ENCODE measurements around the gene HIVEP3. TPM values are rescaled to one million over a fixed set of nuclear protein-coding genes. Genes with fewer than 3 reads are reported as not detected.
A peak's percentile ranks its signal among the peaks of the same experiment; 100 is the strongest.

The HIVEP3 gene
- total RNA-seq, 1 experiment from 2014 or later = not detected

DNA sequence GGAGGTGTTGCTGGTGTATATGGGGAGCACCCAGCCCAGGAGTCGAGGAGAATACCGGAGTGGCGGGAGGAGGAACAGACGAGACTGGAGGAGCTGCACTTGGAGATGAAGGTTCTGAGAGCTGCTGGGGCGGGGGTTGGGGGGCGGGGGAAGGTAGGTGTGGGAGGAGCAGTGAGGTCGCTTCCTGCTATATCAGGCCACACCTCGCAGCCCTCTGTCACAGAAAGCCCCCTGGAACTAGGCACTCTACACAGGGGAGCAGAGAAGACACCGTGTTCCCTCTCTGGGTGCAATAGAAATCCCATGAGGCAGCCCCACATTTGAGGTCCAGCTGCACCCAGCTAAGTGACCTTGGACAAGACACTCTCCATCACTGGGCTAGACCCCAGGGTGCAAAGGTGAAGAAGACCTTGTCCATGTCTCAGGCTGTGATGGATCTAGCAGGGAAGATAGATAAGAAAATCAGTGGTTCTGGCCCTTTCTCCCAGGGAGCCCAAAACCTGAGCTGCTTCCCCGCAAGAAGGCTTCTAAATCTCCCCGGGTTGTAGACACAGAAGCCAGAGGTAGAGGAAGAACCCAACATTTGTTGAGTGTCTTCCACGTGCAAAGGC lies 278.5 kb downstream of the HIVEP3 start:
- H3K4me3 ChIP-seq = no peak overlapping the region
- no peaks in the 10 kb centered on the region for H3K27me3 ChIP-seq
- H3K9me3 ChIP-seq = no peaks in the 10 kb centered on the region
- no peaks in the 10 kb centered on the region for H3K36me3 ChIP-seq
- no peak for DNase-seq

GRCh38 chr1:41639332-41639936 lies 279.3 kb downstream of the HIVEP3 start:
- no peaks in the 10 kb centered on the region for H3K27me3 ChIP-seq
- no peaks in the 10 kb centered on the region for H3K9me3 ChIP-seq
- peak; percentile 82 for DNase-seq
- H3K4me3 ChIP-seq = no peak overlapping the region
- H3K36me3 ChIP-seq = no peaks in the 10 kb centered on the region

GRCh38 chr1:41638086-41639024 lies 280.4 kb downstream of the HIVEP3 start:
- Histone ChIP-seq H3K9me3 (no peaks in the 10 kb centered on the region), H3K27me3 (no peaks in the 10 kb centered on the region), H3K4me3 (no peak overlapping the region), H3K36me3 (no peaks in the 10 kb centered on the region)
- DNase-seq = no peak

- no peaks in the 10 kb centered on the region for H3K36me3 ChIP-seq
- H3K9me3 ChIP-seq = no peaks in the 10 kb centered on the region
- no peak overlapping the region for H3K4me3 ChIP-seq
- DNase-seq = no peak
- no peaks in the 10 kb centered on the region for H3K27me3 ChIP-seq
Measured at GRCh38 chr1:41637367-41637766, 281.4 kb downstream of the HIVEP3 start.

GRCh38 chr1:41633764-41634163 lies 285.0 kb downstream of the HIVEP3 start:
- H3K36me3 ChIP-seq = no peaks in the 10 kb centered on the region
- no peaks in the 10 kb centered on the region for H3K9me3 ChIP-seq
- DNase-seq = no peak
- H3K27me3 ChIP-seq = no peaks in the 10 kb centered on the region
- no peak overlapping the region for H3K4me3 ChIP-seq

DNA sequence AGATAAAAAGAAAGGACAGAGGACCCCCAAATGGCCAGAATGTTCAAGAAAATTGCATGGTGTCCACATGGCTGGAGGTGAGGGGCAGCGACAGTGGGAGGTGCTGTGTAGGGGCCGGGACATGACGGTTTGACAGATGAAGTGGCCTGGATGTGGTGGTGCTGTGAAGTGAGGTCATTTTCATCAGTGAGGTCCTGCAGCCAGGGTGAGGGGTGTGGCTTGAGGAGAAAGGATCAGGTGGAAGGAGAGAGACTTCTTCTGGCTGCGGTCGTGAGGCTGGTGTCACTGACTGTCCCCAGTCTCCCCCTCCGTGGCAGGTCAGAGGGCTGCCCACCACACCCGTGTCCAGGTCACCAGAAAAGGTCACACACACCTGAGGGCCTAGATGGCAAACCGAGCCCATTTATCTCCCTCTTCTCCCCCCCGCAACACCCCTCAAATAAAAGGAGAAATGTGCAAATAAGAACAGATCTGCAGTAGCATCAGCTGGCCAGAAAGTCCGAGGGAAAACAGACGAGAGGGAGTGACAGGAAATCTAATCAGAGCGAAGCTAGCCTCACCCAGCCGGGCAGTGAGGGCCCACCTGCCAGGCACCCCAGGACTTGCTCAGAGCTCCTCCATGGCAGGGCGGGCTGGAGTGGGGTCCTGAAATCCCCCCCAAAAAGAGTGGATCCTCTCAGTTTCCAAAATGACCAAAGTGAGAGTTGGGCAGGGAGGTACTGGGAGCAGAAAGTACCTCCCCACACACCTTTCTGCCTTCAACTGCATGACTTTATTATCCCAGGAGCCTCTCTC lies 285.7 kb downstream of the HIVEP3 start:
- DNase-seq = no peak
- Histone ChIP-seq H3K4me3 (no peak overlapping the region), H3K27me3 (no peaks in the 10 kb centered on the region), H3K9me3 (no peaks in the 10 kb centered on the region), H3K36me3 (no peaks in the 10 kb centered on the region)

DNA sequence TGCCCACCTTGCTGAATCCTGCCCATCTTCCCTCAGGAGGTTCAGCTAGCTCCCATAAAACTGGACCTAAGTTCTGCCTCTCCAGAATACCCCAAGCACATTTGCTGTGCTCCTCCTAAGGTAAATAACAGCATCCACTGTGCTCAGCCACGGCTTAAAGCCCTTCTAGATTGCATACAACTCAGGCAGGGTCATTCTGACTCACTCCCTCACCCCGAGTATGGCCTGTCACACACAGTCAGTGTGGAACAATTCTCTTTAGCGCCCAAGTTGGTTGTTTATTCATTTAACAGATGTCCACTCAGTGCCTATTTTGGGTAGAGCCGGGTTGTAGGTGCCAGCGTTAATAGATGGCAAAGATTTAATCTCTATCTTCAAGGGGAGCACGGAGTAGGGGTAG lies 286.8 kb downstream of the HIVEP3 start:
- H3K4me3 ChIP-seq = no peak overlapping the region
- no peaks in the 10 kb centered on the region for H3K36me3 ChIP-seq
- no peaks in the 10 kb centered on the region for H3K27me3 ChIP-seq
- H3K9me3 ChIP-seq = no peaks in the 10 kb centered on the region
- DNase-seq = peak; percentile 30

DNA sequence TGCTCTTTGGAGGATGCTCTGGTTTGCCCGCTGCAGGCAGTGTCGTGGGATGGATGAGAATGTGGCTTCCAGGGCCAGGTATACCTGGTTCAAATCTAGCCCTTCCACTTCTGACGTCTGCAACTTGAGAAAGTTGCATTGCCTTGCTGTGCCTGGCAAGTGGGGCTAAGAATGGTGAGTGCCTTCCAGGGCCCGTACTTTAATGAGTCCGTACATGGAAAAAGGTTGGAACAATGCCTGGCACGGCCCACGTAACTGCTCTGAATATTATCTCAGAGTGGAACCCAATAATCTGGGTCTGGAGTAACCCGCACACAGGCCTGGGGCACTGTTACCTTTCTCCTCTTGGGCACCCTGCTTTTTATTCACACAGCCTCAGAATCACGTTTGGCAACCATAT lies 287.6 kb downstream of the HIVEP3 start:
- no peak overlapping the region for H3K4me3 ChIP-seq
- DNase-seq = no peak

DNA sequence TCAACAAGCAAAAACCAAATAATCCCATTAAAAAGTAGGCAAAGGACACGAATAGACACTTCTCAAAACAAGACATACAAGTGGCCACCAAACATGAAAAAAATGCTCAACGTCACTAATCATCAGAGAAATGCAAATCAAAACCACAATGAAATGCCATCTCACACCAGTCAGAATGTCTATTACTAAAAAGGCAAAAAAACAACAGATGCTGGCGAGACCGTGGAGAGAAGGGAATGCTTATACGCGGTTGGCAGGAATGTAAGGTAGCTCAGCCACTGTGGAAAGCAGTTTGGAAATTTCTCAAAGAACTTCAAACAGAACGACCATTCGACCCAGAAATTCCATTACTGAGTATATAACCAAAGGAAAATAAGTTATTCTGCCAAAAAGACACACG lies 289.2 kb downstream of the HIVEP3 start:
- no peaks in the 10 kb centered on the region for H3K9me3 ChIP-seq
- H3K36me3 ChIP-seq = no peaks in the 10 kb centered on the region
- no peak overlapping the region for H3K4me3 ChIP-seq
- no peak for DNase-seq
- no peaks in the 10 kb centered on the region for H3K27me3 ChIP-seq

More for the DNA sequence above, 287.6 kb downstream of the HIVEP3 start:
- no peaks in the 10 kb centered on the region for H3K36me3 ChIP-seq
- no peaks in the 10 kb centered on the region for H3K9me3 ChIP-seq
- no peaks in the 10 kb centered on the region for H3K27me3 ChIP-seq

DNA sequence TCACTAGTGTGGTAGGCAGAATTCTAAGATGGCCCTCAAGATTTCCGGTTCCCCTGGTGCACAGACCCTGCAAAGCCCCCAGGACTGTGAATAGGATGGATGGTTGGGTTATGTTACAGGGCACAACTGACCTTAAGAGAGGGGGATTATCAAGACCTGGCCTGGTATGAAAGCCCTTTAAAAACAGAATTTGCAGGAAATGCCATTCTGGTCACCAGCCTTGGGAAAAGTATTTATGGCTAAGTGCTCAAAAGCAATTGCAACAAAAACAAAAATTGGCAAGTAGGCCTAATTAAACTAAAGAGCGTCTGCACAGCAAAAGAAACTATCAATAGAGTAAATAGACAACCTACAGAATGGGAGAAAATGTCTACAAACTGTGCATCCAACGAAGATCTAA lies 289.6 kb downstream of the HIVEP3 start:
- DNase-seq = no peak
- H3K9me3 ChIP-seq = no peaks in the 10 kb centered on the region
- H3K4me3 ChIP-seq = no peak overlapping the region
- H3K36me3 ChIP-seq = no peaks in the 10 kb centered on the region
- H3K27me3 ChIP-seq = no peaks in the 10 kb centered on the region

DNA sequence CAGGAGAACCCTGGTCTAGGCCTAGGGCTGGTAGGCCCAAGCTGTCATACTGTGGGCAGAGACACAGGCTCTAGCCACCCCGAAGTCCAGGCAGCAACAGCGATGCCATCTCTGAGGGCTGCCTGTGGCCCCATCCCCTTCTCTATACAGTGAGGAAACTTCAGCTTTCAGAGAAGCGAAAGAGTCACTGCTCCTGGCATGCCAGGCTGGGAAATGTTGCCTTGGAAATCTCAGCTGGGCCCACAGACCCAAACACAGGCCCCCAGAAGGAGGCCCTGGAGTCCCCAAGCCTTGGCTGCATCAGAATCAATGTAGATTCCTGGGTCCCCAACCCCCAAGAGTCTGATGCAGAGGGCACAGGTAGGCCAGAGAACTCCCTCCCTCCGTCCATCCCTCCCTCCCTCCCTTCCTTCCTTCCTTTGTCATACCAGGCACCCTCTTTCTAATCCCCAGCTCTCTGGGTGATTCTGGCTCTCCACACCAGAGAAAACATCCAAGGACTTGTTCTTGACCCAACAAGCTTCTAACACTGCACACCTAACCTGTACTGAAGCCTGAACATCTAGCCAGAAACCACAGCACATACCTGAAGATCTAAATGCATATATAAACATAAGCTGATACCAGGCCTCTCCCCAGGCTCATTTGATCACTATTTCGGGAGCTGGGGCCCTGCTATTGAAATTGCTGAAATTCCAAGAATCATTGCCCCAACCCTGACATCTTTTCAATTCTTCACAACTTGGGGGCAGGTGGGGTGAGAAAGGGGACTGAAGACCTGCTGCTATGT lies 291.0 kb downstream of the HIVEP3 start:
- DNase-seq = no peak
- no peaks in the 10 kb centered on the region for H3K9me3 ChIP-seq
- no peaks in the 10 kb centered on the region for H3K36me3 ChIP-seq
- H3K27me3 ChIP-seq = no peaks in the 10 kb centered on the region
- H3K4me3 ChIP-seq = no peak overlapping the region

- no peaks in the 10 kb centered on the region for H3K9me3 ChIP-seq
- DNase-seq = peak; percentile 73
- H3K4me3 ChIP-seq = no peak overlapping the region
- H3K36me3 ChIP-seq = no peaks in the 10 kb centered on the region
- no peaks in the 10 kb centered on the region for H3K27me3 ChIP-seq
Measured at GRCh38 chr1:41626616-41627375, 291.9 kb downstream of the HIVEP3 start.

DNA sequence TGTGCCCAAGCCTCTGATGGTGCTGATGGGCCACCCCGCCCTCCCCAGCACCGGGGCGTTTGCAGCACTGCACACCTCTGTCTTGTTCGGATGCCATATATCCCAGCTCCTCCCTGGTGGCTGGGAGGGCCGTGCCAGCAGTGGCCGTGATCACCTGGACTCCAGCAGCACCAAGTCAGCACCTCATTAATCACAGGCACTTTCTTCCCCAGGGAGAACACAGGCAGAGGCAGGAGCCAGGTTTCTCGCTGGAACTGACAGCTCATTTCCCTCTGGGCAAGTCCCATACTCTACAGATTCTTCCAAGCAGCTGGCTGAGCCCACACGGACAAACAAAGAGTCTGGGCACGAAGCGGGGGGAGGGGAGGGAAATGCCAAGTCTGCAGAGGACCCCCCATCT lies 292.6 kb downstream of the HIVEP3 start:
- Histone ChIP-seq H3K27me3 (no peaks in the 10 kb centered on the region), H3K4me3 (no peak overlapping the region), H3K9me3 (no peaks in the 10 kb centered on the region), H3K36me3 (no peaks in the 10 kb centered on the region)
- DNase-seq = peak; percentile 56

- DNase-seq = no peak
- no peaks in the 10 kb centered on the region for H3K36me3 ChIP-seq
- H3K4me3 ChIP-seq = no peak overlapping the region
- no peaks in the 10 kb centered on the region for H3K27me3 ChIP-seq
- no peaks in the 10 kb centered on the region for H3K9me3 ChIP-seq
Measured at GRCh38 chr1:41623736-41624135, 295.0 kb downstream of the HIVEP3 start.

DNA sequence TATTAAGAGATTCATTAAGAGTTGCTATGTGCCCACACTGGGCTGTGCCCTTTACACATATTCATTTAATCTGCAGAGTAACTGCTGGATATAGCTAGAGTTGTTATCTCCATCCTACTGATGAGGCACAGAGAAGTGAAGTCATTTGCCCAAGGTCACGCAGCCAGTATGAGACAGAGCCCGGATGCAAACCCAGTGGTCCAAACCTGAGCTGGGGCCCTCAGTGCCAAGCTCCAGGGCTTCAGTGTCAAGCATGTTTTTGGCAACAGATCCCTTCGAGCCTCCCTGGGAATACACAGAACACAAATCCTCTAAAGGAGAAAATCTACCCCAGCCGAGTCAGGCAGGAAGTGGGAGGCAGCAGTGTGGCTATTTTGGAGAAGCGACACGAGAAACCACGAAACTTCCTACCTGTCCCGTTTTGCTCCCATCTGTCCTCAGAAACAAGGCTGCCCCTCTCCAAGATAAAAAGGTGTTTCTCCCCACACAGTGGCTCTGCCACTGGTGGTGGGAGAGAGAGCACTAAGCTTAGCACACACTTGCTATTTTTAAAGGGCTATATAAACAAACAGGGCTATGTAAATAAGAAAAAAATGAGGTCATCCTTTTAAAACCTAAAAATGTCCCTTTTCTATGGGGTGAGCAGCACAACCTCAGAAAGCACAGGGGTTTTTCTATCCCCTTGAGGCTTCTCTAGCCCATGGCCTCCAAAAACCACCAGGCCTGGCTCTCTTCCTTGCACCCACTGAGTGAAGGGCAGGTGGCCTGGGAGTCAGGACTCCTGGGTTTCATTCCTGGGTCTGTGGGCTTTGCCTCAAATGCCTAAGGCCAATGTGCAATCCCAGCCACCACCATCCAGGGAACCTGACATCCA lies 295.6 kb downstream of the HIVEP3 start:
- Histone ChIP-seq H3K27me3 (no peaks in the 10 kb centered on the region), H3K9me3 (no peaks in the 10 kb centered on the region), H3K4me3 (no peak overlapping the region), H3K36me3 (no peaks in the 10 kb centered on the region)
- DNase-seq = no peak

All from MG63 (cell line).